Measurements from ENCODE around the gene KDM4B. TPM values are rescaled to one million over a fixed set of nuclear protein-coding genes. Genes with fewer than 3 reads are reported as not detected.

Gene KDM4B
- total and polyA plus RNA-seq, 10 of the 15 experiments (the other 5 are each of a cell fraction or from before 2014, with no cell fraction given): 0.47 to 49.6 (median 16.2) TPM

DNA sequence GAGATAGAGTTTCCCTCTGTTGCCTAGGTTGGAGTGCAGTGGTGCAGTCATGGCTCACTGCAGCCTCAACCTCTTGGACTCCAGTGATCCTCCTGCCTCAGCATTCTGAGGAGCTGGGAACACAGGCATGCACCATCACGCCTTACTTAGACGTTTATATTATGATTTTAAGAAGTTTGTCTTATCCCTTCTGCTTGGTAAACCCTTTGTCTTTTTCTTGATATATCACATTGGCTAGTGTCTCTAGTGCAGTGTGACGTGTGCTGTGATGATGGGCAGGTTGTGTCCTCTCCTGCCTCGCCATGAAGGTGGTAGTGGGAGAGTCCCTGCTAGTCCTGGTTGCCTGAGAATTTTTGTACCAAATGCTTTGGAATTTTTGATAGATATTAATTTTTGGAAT, 93.9 kb downstream of the KDM4B start:
- RAD21 ChIA-PET (ENCODE audit: unreplicated experiment): no interaction called here
- H3K9me3 ChIP-seq (replicated peaks; ENCODE audit: control insufficient read depth, insufficient read depth, low read length): no peaks in the 10 kb centered on the region; the same call in 2 of the 3 replicates
- no peaks in the 10 kb centered on the region for H3K79me2 ChIP-seq (ENCODE audit: control insufficient read depth, insufficient read depth, low read length)
- no peaks in the 10 kb centered on the region for H3K27me3 ChIP-seq (replicated peaks in 1 of 2; ENCODE audit: control insufficient read depth in 2 of 2, insufficient read depth in 2 of 2, low read length in 1 of 2)
- no peaks in the 10 kb centered on the region for H3K4me1 ChIP-seq (ENCODE audit: control insufficient read depth, insufficient read depth, low read length)
- H2AFZ ChIP-seq (ENCODE audit: control insufficient read depth, low read depth, low read length): no peak overlapping the region
- POLR2A ChIA-PET: interaction anchor here (0.7 kb wide), 1 partner anchor 115 kb away, joined by 7 read pairs; no protein-coding TSS in a partner anchor
- DNase-seq (ENCODE audit: low read depth, low spot score): no peak
- no peak overlapping the region for H3K4me2 ChIP-seq (ENCODE audit: control insufficient read depth, insufficient read depth)
- FAIRE-seq: no peak
- no peak for TF ChIP-seq SUPT20H (IDR thresholded peaks at IDR 0.05; ENCODE audit: borderline replicate concordance, control insufficient read depth, low read depth, low read length)
- TF ChIP-seq ZZZ3 (IDR thresholded peaks at IDR 0.05; ENCODE audit: control insufficient read depth, insufficient read length, low read depth): no peak
- TF ChIP-seq NR2F1 (conservative IDR thresholded peaks at IDR 0.05): no peak
- TF ChIP-seq, protein P1, sequence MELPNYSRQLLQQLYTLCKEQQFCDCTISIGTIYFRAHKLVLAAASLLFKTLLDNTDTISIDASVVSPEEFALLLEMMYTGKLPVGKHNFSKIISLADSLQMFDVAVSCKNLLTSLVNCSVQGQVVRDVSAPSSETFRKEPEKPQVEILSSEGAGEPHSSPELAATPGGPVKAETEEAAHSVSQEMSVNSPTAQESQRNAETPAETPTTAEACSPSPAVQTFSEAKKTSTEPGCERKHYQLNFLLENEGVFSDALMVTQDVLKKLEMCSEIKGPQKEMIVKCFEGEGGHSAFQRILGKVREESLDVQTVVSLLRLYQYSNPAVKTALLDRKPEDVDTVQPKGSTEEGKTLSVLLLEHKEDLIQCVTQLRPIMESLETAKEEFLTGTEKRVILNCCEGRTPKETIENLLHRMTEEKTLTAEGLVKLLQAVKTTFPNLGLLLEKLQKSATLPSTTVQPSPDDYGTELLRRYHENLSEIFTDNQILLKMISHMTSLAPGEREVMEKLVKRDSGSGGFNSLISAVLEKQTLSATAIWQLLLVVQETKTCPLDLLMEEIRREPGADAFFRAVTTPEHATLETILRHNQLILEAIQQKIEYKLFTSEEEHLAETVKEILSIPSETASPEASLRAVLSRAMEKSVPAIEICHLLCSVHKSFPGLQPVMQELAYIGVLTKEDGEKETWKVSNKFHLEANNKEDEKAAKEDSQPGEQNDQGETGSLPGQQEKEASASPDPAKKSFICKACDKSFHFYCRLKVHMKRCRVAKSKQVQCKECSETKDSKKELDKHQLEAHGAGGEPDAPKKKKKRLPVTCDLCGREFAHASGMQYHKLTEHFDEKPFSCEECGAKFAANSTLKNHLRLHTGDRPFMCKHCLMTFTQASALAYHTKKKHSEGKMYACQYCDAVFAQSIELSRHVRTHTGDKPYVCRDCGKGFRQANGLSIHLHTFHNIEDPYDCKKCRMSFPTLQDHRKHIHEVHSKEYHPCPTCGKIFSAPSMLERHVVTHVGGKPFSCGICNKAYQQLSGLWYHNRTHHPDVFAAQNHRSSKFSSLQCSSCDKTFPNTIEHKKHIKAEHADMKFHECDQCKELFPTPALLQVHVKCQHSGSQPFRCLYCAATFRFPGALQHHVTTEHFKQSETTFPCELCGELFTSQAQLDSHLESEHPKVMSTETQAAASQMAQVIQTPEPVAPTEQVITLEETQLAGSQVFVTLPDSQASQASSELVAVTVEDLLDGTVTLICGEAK (IDR thresholded peaks at IDR 0.05; ENCODE audit: borderline replicate concordance): no peak
- no peak for TF ChIP-seq MTA2 (IDR thresholded peaks at IDR 0.05; ENCODE audit: low read depth)
- TF ChIP-seq SIN3A (IDR thresholded peaks at IDR 0.05; ENCODE audit: low read depth, low read length): no peak
- TF ChIP-seq CBFB (IDR thresholded peaks at IDR 0.05; ENCODE audit: low read depth): no peak
- TF ChIP-seq PML (IDR thresholded peaks at IDR 0.05; ENCODE audit: low read length): no peak
- no peak for TF ChIP-seq EZH2 (IDR thresholded peaks at IDR 0.05; ENCODE audit: borderline replicate concordance, control insufficient read depth, low read depth, low read length)
- TF ChIP-seq SREBF2 (IDR thresholded peaks at IDR 0.05; ENCODE audit: low read length): no peak
- no peak for TF ChIP-seq STAT1 (conservative IDR thresholded peaks at IDR 0.05)
- TF ChIP-seq SIX5 (IDR thresholded peaks at IDR 0.05; ENCODE audit: low read depth, low read length, severe bottlenecking): no peak
- no peak for TF ChIP-seq RCOR1 (conservative IDR thresholded peaks at IDR 0.05; ENCODE audit: low read depth, low read length)
- TF ChIP-seq ATF2 (IDR thresholded peaks at IDR 0.05; ENCODE audit: low read length): no peak
- no peak for TF ChIP-seq ASH2L (IDR thresholded peaks at IDR 0.05; ENCODE audit: borderline replicate concordance, low read depth)
- no peak overlapping the region for H3K4me3 ChIP-seq
- SMC1A ChIA-PET (ENCODE audit: uncharacterized antibody, unreplicated experiment): no interaction called here
- H4K20me1 ChIP-seq (ENCODE audit: control insufficient read depth, insufficient read depth): no peaks in the 10 kb centered on the region
- BruUV-seq (replicated peaks): no TSS peak
- no peak for ATAC-seq
- intact Hi-C loops (cut with micrococcal nuclease; ENCODE audit: unreplicated experiment) (no loop called here), in situ Hi-C loops (cut with MboI) (no loop called here)
- H3K27ac ChIP-seq (ENCODE audit: control insufficient read depth, insufficient read depth): no peak overlapping the region
- H3K9ac ChIP-seq (ENCODE audit: control insufficient read depth, insufficient read depth, low read length): no peak overlapping the region
- H3K36me3 ChIP-seq (ENCODE audit: control insufficient read depth in 2 of 2, insufficient read depth in 2 of 2, low read length in 1 of 2): peaks cover under 1 to 16% of the 10 kb centered on the region in 2 experiments
- 86% methylated on average over 4 of the region's 4 CpGs for WGBS (ENCODE audit: insufficient coverage, insufficient replicate concordance, low lambda C conversion rate, missing lambda C conversion rate)
- CTCF ChIA-PET: no interaction called here

Measured in GM12878 (cell line).